Stomach (tissue), 9 donors: ENCODE results near the gene RHOJ. TPM values are rescaled to one million over a fixed set of nuclear protein-coding genes. Genes with fewer than 3 reads are reported as not detected.
A peak's percentile ranks its signal among the peaks of the same experiment; 100 is the strongest.

ENCODE experiments used
- DNase-seq, 2 donors: peaks; one replicate each; pipeline versions ENCODE4 v3.0.0 to v3.0.0-alpha.2; 2013 to 2019
- H3K27ac ChIP-seq, 5 donors: fragments of 200-600 bp in 4 of 5; sonication (generic) in 4 of 5; one replicate each; pipeline ENCODE4 v1.5.1; 2013 to 2019; ENCODE audit warnings: mild to moderate bottlenecking in 1 of 5, moderate library complexity in 1 of 5
- H3K27me3 ChIP-seq, 3 donors: fragments of 200-600 bp; sonication (generic); one replicate each; pipeline ENCODE4 v1.5.1; 2017 to 2019; ENCODE audit warnings: mixed run types in 1 of 3
- H3K36me3 ChIP-seq, 4 donors: fragments of 200-600 bp; sonication (generic); 1 replicate in 3 of 4; 2 replicates in 1 of 4; pipeline ENCODE4 v1.5.1; 2016 to 2019
- H3K4me1 ChIP-seq, 4 donors: fragments of 200-600 bp; sonication (generic); one replicate each; pipeline ENCODE4 v1.5.1; 2016 to 2019
- H3K4me3 ChIP-seq, 4 donors: fragments of 200-600 bp; sonication (generic) in 3 of 4; one replicate each; pipeline ENCODE4 v1.5.1; 2016 to 2019; ENCODE audit warnings: mild to moderate bottlenecking in 1 of 4
- H3K9me3 ChIP-seq, 4 donors: fragments of 200-600 bp; sonication (generic); one replicate each; pipeline ENCODE4 v1.5.1; 2016 to 2019
- CTCF ChIP-seq, 7 experiments: fragments of 450-650 bp in 4 of 7; fragments of 200-600 bp in 3 of 7; sonication (generic) in 3 of 7; IDR thresholded peaks; one replicate each; pipeline ENCODE4 v1.5.1; 2016 to 2019; ENCODE audit warnings: antibody characterized with exemption in 7 of 7, control low read depth in 2 of 7, mild to moderate bottlenecking in 1 of 7
- EP300 ChIP-seq: sonication (generic); formaldehyde crosslinking; IDR thresholded peaks from one replicate; pipeline ENCODE4 v1.6.1; 2017; ENCODE audit warnings: antibody characterized with exemption
- POLR2A ChIP-seq, 4 donors: fragments of 450-650 bp; IDR thresholded peaks; one replicate each; pipeline ENCODE4 v1.6.1; 2016; ENCODE audit warnings: antibody characterized with exemption in 4 of 4, control low read depth in 2 of 4, mild to moderate bottlenecking in 1 of 4, moderate library complexity in 1 of 4
- POLR2AphosphoS5 ChIP-seq, 3 donors: sonication (generic); formaldehyde crosslinking; IDR thresholded peaks; one replicate each; pipeline ENCODE4 v1.6.1; 2016; ENCODE audit warnings: antibody characterized with exemption in 3 of 3
- WGBS, 5 donors: extraction: QIAGEN DNeasy Blood & Tissue Kit in 3 of 5; methylation state at CpG; one replicate each; pipeline versions ENCODE4 v1.1.5 to v1.1.7; 2013 to 2018; 5-methylcytosine and 5-hydroxymethylcytosine counted together
- intact Hi-C: fragments of 100-400 bp; cut with DNase I; formaldehyde crosslinking; loops from one replicate; pipeline ENCODE4 v1.15.1; 2023; ENCODE audit warnings: low total_unique reads
- polyA plus RNA-seq, 3 donors: library from polyadenylated mRNA; stranded (reverse); fragments of 200-250 nt; gene quantifications; one replicate each; pipeline ENCODE4 v1.2.3, GENCODE V29; 2013
- total RNA-seq, 5 donors: library from RNA; depleted of rRNA; stranded (reverse); fragments of >200 nt; gene quantifications; one replicate each; pipeline versions ENCODE4 v1.1.0 to v1.2.3, GENCODE V29; 2014 to 2016
- donor health status: healthy with polysubstance abuse.
- donor health status: Bipolar disorder and iron deficiency.
- donor health status: healthy.

Gene RHOJ
- total and polyA plus RNA-seq, 8 donors, result 2.2 to 18.5 (median 6.5) TPM

DNA sequence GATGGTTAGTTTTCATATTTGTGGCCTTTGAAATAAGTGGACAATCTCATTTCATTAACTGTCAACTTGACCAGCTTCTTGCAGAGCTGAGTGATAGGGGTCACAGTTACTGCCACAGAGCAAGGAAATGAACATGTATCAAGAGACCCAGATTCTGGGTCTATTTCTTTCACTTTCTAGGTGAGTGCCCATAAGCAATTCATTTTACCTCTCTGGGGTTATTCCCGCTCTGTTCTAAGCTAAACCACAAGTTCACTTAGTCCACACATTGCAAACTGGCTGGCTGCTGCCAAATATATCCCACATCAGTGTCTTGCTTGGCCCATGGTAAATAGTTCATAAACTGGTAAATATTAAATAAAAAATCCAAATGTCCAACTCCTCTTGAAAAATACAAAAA is 84.6 kb downstream of the RHOJ start:
- TF ChIP-seq CTCF (IDR thresholded peaks at IDR 0.05) (no peak), POLR2AphosphoS5 (IDR thresholded peaks at IDR 0.05) (no peak), EP300 (no peak), POLR2A (IDR thresholded peaks at IDR 0.05) (no peak)
- H3K9me3 ChIP-seq, result no peaks in the 10 kb centered on the region
- no peaks in the 10 kb centered on the region for H3K27me3 ChIP-seq
- 80 to 100% (median 91%) methylated on average over 1 of the region's 1 CpG for WGBS, 5 donors
- peaks cover 0 to 20% (median 15%) of the 10 kb centered on the region in 4 donors for H3K36me3 ChIP-seq
- intact Hi-C loops, result no loop called here
- DNase-seq, result no peak
- no peak overlapping the region for H3K27ac ChIP-seq
- H3K4me1 ChIP-seq, result peaks cover 0 to 23% (median under 1%) of the 10 kb centered on the region in 4 donors
- H3K4me3 ChIP-seq, result no peak overlapping the region

DNA sequence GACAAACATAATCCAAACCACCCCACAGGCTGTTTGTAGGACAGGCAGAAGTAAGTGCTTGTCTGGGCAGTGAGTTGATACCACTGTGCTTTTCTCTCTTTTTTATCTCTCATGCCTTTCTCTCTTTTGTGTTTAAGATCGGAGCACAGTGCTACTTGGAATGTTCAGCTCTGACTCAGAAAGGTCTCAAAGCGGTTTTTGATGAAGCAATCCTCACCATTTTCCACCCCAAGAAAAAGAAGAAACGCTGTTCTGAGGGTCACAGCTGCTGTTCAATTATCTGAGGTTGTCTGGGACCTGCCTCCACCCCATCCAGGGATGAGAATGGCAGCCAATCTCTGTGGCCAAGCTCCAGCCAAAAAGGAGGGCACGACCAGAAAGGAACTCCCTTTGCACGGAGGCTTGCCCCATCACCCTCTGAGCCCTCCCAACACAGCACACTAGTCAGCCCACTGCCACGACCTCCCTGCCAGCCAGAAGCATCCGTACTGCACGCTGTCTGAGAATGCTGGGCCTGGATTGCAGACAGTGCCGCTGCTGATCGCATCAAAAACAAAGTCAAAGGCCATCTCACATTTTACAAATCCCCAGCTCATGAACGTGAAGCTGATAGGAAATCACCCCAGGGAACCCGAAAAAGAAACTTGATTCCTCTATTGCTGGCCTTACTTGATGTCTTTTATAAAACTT is 86.6 kb downstream of the RHOJ start:
- DNase-seq, result no peak
- WGBS, 5 donors, result 73 to 87% (median 80%) methylated on average over 12 of the region's 12 CpGs
- Histone ChIP-seq H3K4me1 (peaks cover 0 to 4% (median 0%) of the 10 kb centered on the region in 4 donors), H3K4me3 (no peak overlapping the region), H3K27ac (no peak overlapping the region), H3K36me3 (peaks cover 0 to 20% (median 15%) of the 10 kb centered on the region in 4 donors), H3K9me3 (no peaks in the 10 kb centered on the region), H3K27me3 (no peaks in the 10 kb centered on the region)
- TF ChIP-seq POLR2A (IDR thresholded peaks at IDR 0.05), result no peak
- TF ChIP-seq POLR2AphosphoS5 (IDR thresholded peaks at IDR 0.05), result no peak
- TF ChIP-seq EP300, result no peak
- TF ChIP-seq CTCF (IDR thresholded peaks at IDR 0.05), result no peak
- intact Hi-C loops, result no loop called here

GRCh38 chr14:63292805-63293204 is 88.6 kb downstream of the RHOJ start:
- no peaks in the 10 kb centered on the region for H3K27me3 ChIP-seq
- no peak overlapping the region for H3K27ac ChIP-seq
- TF ChIP-seq POLR2A (IDR thresholded peaks at IDR 0.05) (no peak), CTCF (IDR thresholded peaks at IDR 0.05) (no peak), EP300 (no peak), POLR2AphosphoS5 (IDR thresholded peaks at IDR 0.05) (no peak)
- DNase-seq, result no peak
- no peaks in the 10 kb centered on the region for H3K4me1 ChIP-seq
- no peak overlapping the region for H3K4me3 ChIP-seq
- intact Hi-C loops, result no loop called here
- WGBS, 5 donors, result 78 to 87% (median 83%) methylated on average over 2 of the region's 2 CpGs
- peaks cover 0 to 20% (median 13%) of the 10 kb centered on the region in 4 donors for H3K36me3 ChIP-seq
- no peaks in the 10 kb centered on the region for H3K9me3 ChIP-seq

- TF ChIP-seq POLR2AphosphoS5 (IDR thresholded peaks at IDR 0.05) (no peak), POLR2A (IDR thresholded peaks at IDR 0.05) (no peak), EP300 (no peak), CTCF (IDR thresholded peaks at IDR 0.05) (no peak)
- Histone ChIP-seq H3K27ac (peak overlapping the region in 4 of 5 donors; percentile 27 to 63 (median 57)), H3K4me3 (no peak overlapping the region), H3K4me1 (no peaks in the 10 kb centered on the region), H3K9me3 (no peaks in the 10 kb centered on the region), H3K27me3 (no peaks in the 10 kb centered on the region), H3K36me3 (peaks cover 0 to 20% (median 13%) of the 10 kb centered on the region in 4 donors)
- intact Hi-C loops, result no loop called here
- 60 to 71% (median 65%) methylated on average over 8 of the region's 8 CpGs for WGBS, 5 donors
- DNase-seq, result no peak
These were observed 91.0 kb downstream of the RHOJ start for GRCh38 chr14:63295231-63295685.
